SH-SY5Y (cell line): ENCODE results near the gene STMP1.

Source experiments
- GATA2 ChIP-seq: IDR thresholded peaks from 2 replicates; pipeline ENCODE4 v1.6.1; 2011; ENCODE audit warnings: mild to moderate bottlenecking, low read depth, low read length
- GATA3 ChIP-seq: IDR thresholded peaks from 2 replicates; pipeline ENCODE4 v1.6.1; 2011; ENCODE audit warnings: low read depth, mild to moderate bottlenecking, low read length, moderate library complexity

DNA sequence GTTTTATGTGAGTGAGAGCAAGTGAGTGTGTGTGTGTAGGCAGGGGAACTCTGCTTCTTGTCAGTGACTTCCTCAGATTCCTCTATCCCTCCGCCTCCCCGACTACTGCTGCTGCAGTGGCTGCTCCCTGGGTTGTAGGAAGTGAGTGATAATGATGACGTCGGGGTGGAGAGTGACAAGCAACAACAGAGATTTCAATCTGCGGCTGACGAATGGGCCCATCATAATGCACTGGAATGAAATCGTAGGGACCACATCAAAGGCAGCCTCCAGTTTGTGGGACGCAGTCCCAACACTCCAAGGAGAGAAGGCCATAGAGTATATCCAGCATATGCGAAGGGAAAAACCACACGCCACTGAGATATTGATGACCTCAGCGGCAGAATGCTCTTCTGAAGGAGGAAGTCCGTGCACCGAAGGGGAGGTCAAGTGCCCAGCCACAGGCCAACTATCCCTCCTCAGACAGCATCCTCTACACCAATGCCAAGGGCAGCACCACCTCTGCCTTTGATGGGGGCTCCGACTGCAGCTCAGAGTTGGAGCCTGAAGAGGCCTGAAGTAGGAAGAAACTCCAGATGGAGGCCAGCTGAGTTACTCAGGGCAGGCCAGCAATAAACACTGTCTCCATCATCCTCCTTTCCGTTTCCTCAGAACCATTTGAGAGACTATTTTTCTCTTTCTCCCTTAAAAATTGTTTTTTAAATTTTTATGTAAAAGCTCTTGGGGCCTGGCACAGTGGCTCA lies 11.3 kb upstream of the STMP1 start:
- TF ChIP-seq GATA2, result no peak
- TF ChIP-seq GATA3, result no peak
